CD4-positive, alpha-beta T cell treated with Interleukin-2 at 100 ng/mL for 4 hours (primary cell): ENCODE measurements around the gene PPARG.
"Not testable (repeated sequence)": the region's sequence is repeated elsewhere in the genome, so short reads cannot be mapped to it uniquely, and the experiment has no call there.

Source experiments
- DNase-seq: peaks from one replicate; pipeline ENCODE4 v3.0.0-alpha.2; 2020; ENCODE audit warnings: low spot score

Gene PPARG

DNA sequence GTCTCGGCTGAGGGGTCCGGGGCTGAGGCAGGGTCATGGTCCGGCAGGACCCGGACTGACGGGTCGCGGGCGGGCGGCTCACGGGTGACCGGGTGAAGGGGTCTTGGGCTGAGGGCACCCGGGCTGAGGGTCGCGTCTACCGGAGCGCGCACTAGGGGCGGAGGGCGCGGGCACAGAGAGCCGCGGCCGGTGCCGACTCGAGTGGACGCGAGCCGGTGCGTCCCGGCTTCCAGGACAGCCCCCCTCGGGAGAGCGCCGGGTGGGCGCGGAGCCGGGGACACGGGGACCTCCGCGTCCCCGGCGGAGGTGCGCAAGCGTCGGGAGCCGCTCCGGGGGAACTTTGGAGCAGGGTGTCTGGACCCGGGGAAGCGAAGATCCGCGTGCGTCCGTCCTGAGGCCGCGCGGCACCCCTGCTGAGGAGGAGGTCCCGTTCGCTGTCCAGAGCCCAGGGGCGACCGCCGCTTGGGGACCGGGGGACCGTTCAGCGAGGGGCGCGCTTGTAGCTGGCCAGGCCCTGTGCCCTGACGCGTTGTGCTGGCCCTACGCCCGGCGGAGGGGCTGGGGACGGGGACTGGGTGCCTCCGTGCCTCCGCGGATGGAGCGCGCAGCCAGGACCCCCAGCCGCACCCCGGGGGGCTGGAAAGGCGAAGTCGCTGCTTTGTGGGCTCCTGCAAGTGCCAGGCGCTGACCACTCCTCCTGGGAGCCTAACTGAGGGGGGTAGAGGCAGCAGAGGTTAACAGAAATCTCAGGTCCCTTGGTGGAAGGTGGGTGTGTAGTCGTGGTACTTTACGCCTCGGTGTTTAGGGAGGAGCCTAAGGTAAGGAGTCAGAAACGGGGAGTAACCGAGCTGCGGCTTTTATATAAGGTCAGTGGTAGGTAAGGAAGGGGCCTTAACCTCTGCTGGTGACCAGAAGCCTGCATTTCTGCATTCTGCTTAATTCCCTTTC, at the start of gene PPARG:
Gene PPARG, plus strand, starts transcription at position 889 of the 948 bp plus-strand sequence. CDS start 90,642 bp downstream, outside the sequence.
- no peak for DNase-seq

- DNase-seq, result no peak
These were observed 49.6 kb upstream of the PPARG start for GRCh38 chr3:12239301-12239700.

DNA sequence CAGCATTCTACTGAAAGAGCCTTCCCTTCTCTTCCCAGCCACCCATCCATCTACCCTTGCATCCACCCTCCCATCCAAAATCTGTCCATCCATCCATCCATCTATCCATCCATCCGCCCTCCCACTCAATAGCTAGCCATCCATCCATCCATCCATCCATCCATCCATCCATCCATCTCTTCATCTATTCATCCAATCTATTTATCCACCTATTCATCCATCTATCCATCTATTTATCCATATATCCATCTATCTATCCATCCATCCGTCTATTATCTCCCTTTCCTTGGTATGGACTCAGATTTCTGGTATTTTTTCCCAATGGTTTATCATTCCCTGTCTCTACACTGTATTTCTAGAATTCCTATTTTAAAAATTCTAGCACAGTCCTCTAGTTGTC, 46.1 kb upstream of the PPARG start:
- no peak for DNase-seq

DNA sequence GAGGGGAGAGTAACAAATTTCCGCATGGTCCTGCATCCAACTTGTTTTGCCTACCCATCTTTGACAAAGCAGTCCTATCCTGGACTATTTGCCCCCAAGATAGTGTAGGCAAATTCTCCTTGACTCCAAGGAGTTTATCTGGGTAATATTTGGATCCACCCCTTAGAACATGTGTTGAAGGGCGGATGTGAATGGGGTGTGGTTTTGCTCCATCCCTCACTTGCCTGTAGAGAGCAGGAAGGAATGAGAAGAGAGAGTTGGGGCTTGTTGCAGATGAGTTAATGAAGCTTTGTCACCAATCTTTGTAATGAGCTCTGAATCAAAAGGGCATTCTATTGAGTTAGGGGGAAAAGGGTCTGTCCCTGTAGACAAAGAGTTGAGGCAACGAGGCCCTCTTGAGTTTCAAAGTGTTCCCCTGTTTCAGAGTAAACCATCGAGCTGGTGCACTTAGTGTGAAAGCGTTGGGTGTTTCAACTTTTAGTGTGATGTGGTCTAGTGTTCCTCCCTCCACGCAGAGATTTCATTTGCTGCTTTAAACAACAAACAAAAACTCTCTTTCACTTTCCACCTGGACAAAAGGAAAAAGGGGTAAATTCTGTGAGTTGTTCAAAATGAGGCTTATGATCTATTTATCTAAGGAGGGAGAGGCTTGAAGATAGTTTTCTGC, 42.2 kb upstream of the PPARG start:
- DNase-seq, result no peak

DNA sequence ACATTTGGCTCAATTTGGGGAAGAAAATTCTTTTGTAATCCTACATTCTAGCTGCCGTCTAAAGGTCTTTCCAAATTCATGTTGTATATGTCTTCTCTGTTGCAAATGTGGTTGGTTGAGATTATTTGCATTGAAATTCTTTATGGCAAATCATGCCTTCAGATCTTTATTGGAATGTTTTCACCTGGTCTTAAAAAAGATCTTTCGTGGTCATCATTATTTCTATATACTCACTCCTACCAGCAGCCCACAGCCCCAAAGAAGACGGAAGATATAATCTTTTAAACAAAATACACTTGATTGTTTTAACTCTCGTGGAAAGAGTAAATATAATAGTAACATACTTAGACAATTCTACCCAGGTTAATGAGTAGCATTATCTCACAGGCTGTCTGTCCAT, 41.5 kb upstream of the PPARG start:
- no peak for DNase-seq

- DNase-seq, result no peak
These were observed 39.4 kb upstream of the PPARG start for GRCh38 chr3:12249519-12249918.

GRCh38 chr3:12252889-12253288, 36.0 kb upstream of the PPARG start:
- DNase-seq, result no peak

DNA sequence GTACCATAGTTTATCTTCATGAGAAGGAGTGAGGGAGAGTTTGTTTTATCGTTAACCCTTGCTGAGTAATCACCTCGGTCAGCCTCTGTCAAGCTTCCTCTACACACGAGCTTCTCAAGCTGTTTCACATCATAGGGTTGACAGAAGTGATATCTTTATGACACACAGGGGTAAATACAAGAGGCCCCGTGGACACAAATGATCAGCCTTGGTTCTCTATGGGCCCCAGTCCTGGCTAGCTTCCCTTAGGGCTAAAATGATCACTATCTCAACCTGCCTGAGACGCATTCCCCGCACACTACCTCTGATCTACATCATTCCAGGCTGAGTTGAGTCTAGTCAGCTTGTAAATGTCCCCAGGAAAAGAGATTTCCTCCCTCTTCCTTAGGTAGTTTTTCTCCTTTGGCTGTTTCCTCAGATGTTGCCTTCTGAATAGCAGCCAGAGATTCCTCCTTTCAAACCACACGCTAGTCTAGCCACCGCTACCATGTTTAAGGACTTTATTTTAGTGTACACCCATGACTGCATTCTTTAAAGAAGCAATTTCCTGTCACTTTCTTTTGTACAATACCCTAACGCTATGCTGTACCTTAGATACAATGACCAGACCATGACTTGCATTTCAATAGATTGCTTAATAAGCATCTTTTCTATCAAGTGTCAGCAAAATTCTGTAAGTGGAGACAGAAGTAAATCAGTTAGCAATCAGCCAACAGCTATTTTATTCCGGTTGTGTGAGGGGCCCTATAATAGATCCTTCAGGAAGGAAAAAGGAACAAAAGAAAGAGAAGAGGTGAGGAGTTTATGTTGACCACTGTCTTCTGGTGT, 35.1 kb upstream of the PPARG start:
- DNase-seq, result no peak

GRCh38 chr3:12255393-12255792, 33.5 kb upstream of the PPARG start:
- DNase-seq, result no peak

DNA sequence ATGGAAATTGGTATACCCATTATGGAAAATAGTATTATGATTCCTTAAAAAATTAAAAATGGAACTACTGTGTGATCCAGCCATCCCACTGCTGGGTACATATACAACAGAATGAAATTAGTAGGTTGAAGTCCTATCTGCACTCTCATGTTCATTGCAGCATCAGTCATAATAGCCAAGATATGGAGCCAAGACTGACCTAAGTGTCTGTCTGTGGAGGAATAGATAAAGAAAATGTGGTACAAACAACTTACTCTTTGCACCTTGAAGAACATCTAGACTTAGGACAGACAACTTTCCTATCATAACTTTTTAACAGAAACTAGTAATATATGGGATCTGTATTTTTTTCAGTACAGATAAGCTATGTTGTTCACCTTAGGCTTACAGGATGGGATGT, 30.0 kb upstream of the PPARG start:
- no peak for DNase-seq

DNA sequence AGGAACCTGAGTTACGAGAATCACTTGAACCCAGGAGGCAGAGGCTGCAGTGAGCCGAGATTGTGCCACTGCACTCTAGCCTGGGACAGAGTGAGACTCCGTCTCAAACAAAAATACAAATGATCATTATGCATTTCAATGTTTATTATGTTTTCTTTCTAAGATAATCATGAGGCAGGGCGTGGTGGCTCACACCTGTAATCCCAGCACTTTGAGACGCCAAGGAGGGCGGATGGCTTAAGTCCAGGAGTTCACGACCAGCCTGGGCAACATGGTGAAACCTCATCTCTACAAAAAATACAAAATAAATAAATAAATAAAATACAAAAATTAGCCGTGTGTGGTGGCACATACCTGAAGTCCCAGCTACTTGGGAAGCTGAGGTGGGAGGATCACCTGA, 26.7 kb upstream of the PPARG start:
- DNase-seq, result not testable (repeated sequence)

GRCh38 chr3:12265508-12265907, 23.4 kb upstream of the PPARG start:
- DNase-seq, result no peak

- no peak for DNase-seq
These were observed 22.8 kb upstream of the PPARG start for GRCh38 chr3:12266038-12266437.

DNA sequence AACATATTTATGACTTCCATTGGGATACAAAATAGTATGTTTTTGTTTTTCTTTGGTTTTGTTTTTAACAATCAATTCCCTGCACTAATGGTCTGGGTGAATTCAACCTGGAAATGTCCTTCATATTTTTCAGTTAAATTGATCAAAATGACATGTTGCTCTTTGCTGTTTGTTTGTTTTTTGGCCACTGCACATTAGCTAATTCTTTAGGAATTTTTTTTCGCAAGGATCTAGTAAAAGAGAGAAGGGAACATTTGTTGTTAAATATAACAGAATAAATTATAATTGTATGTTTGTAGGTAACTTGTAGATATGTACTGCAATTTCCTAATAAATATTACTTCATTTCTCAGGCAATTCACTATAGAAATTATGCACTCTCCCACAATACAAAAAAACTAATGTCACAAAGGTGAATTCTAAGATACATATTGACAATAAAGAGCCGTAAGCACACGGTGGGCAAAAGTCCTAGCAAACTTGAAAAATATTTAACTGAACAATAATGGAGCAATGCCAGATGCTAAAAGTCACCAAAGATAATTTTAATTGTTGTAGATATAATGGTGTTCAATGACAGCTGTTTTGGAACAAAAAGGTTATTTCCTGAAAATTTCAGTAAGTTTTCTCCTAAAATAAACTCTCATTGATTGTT, 21.4 kb upstream of the PPARG start:
- no peak for DNase-seq

- no peak for DNase-seq
These were observed 20.7 kb upstream of the PPARG start for GRCh38 chr3:12268049-12268735.

- DNase-seq, result no peak
These were observed 17.9 kb upstream of the PPARG start for GRCh38 chr3:12270976-12271375.

DNA sequence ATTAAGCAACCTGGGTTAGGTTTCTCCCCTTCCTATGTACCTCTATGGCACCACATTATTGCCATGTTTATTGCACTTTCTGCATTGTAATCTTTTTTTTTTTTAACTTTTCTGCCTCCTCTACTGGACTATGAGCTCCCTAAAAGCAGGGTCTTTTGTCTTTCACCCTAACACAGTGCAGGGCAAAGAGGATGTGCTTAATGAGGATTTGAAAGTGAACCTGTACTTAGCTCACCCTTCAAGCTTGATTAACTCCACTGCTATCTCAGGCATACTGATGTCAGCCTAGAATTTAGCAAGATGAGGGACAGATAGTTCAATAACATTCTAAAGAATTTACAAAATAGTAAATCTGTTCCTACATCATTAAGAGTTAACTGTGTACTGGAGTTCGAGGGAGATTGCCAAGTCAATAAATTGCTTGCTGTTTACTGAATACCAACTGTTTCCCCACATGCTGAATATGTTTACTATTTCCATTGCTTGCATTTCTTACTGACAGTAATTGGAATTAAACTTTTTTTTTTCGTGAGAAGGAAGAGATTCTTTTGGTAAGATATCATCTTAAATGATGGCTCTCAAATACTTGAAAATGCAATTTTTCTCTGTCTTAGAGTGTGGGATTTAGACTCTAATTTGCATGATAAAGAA, 15.7 kb upstream of the PPARG start:
- no peak for DNase-seq

- DNase-seq, result no peak
These were observed 12.8 kb upstream of the PPARG start for GRCh38 chr3:12275974-12276650.

GRCh38 chr3:12276827-12277226, 12.0 kb upstream of the PPARG start:
- not testable (repeated sequence) for DNase-seq

- DNase-seq, result no peak
These were observed 10.3 kb upstream of the PPARG start for GRCh38 chr3:12278566-12278965.
